ENCODE measurements around the gene VAV2.

DNA sequence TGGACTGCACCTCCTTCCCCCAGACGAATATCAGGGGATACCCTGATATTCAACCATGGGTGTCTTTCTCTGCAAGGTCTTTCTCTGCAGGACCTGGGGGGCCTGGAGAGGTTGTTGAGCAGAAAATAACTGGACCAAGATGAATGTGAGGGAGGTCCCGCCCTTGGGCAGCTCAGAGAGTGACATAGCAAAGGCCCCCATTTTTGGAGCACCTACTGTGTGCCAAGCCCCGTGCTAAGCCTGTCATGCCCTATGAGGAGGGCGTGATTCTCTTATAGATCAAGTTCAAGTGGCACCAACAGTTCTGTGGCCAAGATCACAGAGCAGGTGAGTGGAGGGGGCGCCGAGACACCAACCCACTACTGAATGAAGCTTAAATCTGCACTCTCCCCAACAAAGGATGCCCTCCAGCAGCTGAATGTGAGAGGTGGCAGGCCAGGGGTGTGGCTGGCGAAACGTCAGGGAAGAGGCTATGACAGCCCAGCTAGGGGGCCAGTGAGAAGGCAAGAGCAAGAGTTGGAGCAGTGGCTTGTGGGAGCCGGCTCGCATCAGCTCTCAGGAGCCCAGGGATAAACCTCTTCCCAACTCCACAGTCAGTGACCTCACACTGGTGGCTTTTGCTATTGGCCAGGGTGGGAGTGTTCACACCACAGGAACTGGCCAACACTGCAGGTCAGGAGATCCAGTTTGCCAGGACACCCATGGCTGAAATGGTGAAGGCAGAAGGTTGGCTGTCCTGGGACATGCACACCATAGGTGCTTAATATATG lies 259.3 kb downstream of the VAV2 start:
- TF ChIP-seq, protein P1, sequence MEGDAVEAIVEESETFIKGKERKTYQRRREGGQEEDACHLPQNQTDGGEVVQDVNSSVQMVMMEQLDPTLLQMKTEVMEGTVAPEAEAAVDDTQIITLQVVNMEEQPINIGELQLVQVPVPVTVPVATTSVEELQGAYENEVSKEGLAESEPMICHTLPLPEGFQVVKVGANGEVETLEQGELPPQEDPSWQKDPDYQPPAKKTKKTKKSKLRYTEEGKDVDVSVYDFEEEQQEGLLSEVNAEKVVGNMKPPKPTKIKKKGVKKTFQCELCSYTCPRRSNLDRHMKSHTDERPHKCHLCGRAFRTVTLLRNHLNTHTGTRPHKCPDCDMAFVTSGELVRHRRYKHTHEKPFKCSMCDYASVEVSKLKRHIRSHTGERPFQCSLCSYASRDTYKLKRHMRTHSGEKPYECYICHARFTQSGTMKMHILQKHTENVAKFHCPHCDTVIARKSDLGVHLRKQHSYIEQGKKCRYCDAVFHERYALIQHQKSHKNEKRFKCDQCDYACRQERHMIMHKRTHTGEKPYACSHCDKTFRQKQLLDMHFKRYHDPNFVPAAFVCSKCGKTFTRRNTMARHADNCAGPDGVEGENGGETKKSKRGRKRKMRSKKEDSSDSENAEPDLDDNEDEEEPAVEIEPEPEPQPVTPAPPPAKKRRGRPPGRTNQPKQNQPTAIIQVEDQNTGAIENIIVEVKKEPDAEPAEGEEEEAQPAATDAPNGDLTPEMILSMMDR (IDR thresholded peaks at IDR 0.05), result no peak
- no peak for TF ChIP-seq POLR2A (IDR thresholded peaks at IDR 0.05)

All from adrenal gland (tissue), 5 donors.